Naive thymus-derived CD4-positive, alpha-beta T cell (primary cell): ENCODE data around the gene COMT. TPM values are rescaled to one million over a fixed set of nuclear protein-coding genes. Genes with fewer than 3 reads are reported as not detected.

ENCODE experiments used
- ATAC-seq: fragments of 150-1000 bp; cut with Tn5 transposase; 2 replicates; pipeline ENCODE4 v1.10.0; 2021; ENCODE audit warnings: mild to moderate bottlenecking, moderate library complexity
- CTCF ChIA-PET: fragments of 350-600 bp; sonication (Branson Sonifier 250); formaldehyde crosslinking; loops from one replicate; lab custom pipeline; 2021; ENCODE audit warnings: antibody characterized with exemption; lab: Charles Lee
- POLR2A ChIA-PET: fragments of 350-600 bp; sonication (Branson Sonifier 250); formaldehyde crosslinking; loops from one replicate; lab custom pipeline; 2021; ENCODE audit warnings: antibody characterized with exemption, inconsistent platforms; lab: Charles Lee
- DNase-seq, 9 donors: peaks; one replicate each; pipeline versions ENCODE4 v3.0.0 to v3.0.0-alpha.2; 2020 to 2022; ENCODE audit warnings: mixed read lengths in 1 of 9
- H3K27ac ChIP-seq: one replicate; pipeline ENCODE4 v1.7.0; 2013; ENCODE audit warnings: mild to moderate bottlenecking, low read depth, low read length, moderate library complexity
- H3K27me3 ChIP-seq, 2 donors: one replicate each; pipeline ENCODE4 v1.7.0; 2013; ENCODE audit warnings: low read length in 2 of 2, mild to moderate bottlenecking in 2 of 2, moderate library complexity in 2 of 2; ENCODE audit not compliant: control insufficient read depth in 2 of 2, insufficient read depth in 2 of 2
- H3K36me3 ChIP-seq, 3 experiments: 1 replicate in 2 of 3; 2 replicates in 1 of 3; pipeline ENCODE4 v1.7.0; 2013; ENCODE audit warnings: low read length in 3 of 3, mild to moderate bottlenecking in 3 of 3, moderate library complexity in 1 of 3; ENCODE audit not compliant: insufficient read depth in 3 of 3, control insufficient read depth in 2 of 3
- H3K4me1 ChIP-seq, 2 donors: one replicate each; pipeline ENCODE4 v1.7.0; 2013; ENCODE audit warnings: low read length in 2 of 2, mild to moderate bottlenecking in 2 of 2, moderate library complexity in 1 of 2; ENCODE audit not compliant: control insufficient read depth in 2 of 2, insufficient read depth in 2 of 2
- H3K4me3 ChIP-seq: 2 replicates; pipeline ENCODE4 v1.7.0; 2013; ENCODE audit warnings: mild to moderate bottlenecking, low read length
- H3K9me3 ChIP-seq, 3 experiments: 1 replicate in 2 of 3; 2 replicates in 1 of 3; pipeline ENCODE4 v1.7.0; 2013; ENCODE audit warnings: low read length in 3 of 3; ENCODE audit not compliant: control insufficient read depth in 2 of 3
- H3K27ac Mint-ChIP-seq, 9 donors: one replicate each; pipeline ENCODE4 v1.8.0; 2020 to 2022; ENCODE audit warnings: mixed read lengths in 9 of 9, mild to moderate bottlenecking in 8 of 9, moderate library complexity in 5 of 9, inconsistent platforms in 2 of 9
- H3K27me3 Mint-ChIP-seq, 5 donors: one replicate each; pipeline ENCODE4 v1.8.0; 2021 to 2022; ENCODE audit warnings: mixed read lengths in 5 of 5, mild to moderate bottlenecking in 1 of 5
- H3K36me3 Mint-ChIP-seq, 5 donors: one replicate each; pipeline ENCODE4 v1.8.0; 2020 to 2022; ENCODE audit warnings: mixed read lengths in 5 of 5, mild to moderate bottlenecking in 3 of 5, inconsistent platforms in 1 of 5
- H3K4me1 Mint-ChIP-seq, 7 donors: one replicate each; pipeline ENCODE4 v1.8.0; 2020 to 2022; ENCODE audit warnings: mixed read lengths in 7 of 7, mild to moderate bottlenecking in 3 of 7, inconsistent platforms in 1 of 7
- H3K4me3 Mint-ChIP-seq, 10 donors: one replicate each; pipeline ENCODE4 v1.8.0; 2020 to 2022; ENCODE audit warnings: mild to moderate bottlenecking in 10 of 10, mixed read lengths in 10 of 10, moderate library complexity in 6 of 10, inconsistent platforms in 2 of 10
- H3K9me3 Mint-ChIP-seq, 11 donors: one replicate each; pipeline ENCODE4 v1.8.0; 2020 to 2022; ENCODE audit warnings: mixed read lengths in 11 of 11, mild to moderate bottlenecking in 4 of 11, inconsistent platforms in 1 of 11, moderate library complexity in 1 of 11
- intact Hi-C, 2 donors: fragments of 100-400 bp; cut with micrococcal nuclease; formaldehyde crosslinking; loops; one replicate each; pipeline ENCODE4 v1.15.1; 2023
- polyA plus RNA-seq, 2 donors: library from polyadenylated mRNA; unstranded; fragments of 300-500 nt; fragmentation: Illumina TruSeq; gene quantifications; one replicate each; pipeline ENCODE4 v1.2.3, GENCODE V29; 2021
- total RNA-seq, 6 experiments: library from RNA in 5 of 6; stranded (reverse) in 5 of 6; gene quantifications; 1 replicate in 5 of 6; 2 replicates in 1 of 6; pipeline ENCODE4 v1.2.3 and lab custom pipeline; 2021 to 2026

Gene COMT
- total and polyA plus RNA-seq, 7 experiments from 2014 or later, result 30.0 to 105 (median 56.0) TPM

DNA sequence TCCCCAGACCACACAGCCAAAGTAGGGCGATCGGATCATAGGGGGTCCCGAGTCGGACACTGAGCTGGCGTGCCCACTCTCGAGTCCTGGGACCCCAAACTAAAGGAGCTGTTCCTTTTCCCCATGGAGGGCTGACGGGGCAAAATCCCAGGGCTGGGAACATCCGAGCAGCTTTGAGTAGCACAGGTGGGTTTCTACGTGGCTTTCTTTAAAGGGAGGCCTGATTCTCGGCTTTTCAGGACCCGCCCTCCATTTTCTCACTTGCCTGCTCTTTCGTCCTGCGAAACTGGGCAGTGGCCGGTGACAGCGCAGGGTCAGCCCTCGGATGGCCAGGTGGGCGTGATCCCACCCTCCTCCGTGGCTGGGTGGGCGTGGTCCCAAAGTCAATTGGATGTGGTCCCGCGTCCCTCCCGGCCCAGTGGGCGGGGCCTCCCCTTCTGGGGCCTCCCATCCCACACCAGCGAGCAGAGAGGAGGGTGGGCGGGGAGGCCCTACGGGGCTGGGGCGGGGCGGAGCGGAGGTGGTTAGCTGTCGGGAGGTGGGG is 17.5 kb downstream of the COMT start:
- POLR2A ChIA-PET, result interaction anchor here (0.8 kb wide), 1 partner anchor 65 kb away, joined by 3 read pairs; no protein-coding TSS in a partner anchor
- no peak for DNase-seq

DNA sequence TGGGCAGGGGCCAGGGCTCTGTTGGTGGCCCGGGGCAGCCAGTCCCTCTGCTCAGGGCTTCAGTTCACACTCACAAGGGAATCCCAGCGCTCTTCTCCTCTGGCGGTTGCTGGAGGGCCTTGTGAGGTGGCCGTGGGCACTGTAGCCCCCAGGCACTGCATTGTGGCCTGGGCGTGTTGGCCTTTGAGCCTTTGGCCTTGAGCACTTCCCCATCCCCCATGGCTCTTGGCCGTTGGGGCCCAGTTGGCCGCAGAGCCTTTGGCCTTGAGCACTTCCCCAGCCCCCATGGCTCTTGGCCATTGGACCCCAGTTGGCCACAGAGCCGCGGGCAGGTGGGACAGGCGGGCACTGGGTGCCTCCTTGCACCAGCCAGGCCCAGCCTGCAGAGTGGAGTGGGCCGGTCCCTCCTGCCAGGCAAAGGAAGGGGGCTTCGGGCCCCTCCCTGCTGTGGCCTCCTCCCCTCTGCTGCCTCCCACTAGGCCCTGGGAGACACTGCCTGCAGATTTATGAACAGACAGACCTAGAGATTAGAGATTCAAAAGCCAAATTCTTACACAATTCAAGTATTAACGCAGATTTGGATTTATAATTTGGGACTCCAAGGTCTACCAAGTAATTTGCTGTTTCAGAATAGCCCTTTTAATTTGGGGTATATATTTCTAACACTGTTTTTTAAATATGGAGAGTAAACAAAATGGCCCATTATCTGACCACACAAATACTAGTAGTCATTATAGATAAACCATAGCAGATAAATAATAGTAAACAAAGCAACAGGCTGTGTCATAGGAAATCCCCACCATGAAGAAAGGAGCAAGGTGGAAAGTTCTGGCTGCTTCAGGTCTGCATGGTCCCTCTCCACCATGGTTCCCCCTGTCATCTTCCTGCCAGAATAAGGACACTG is 18.3 kb downstream of the COMT start:
- ChIA-PET POLR2A (no interaction called here), CTCF (no interaction called here)
- Histone ChIP-seq H3K36me3 (peaks cover 0 to 14% (median 0%) of the 10 kb centered on the region in 3 experiments), H3K9me3 (no peaks in the 10 kb centered on the region), H3K4me1 (peaks cover 5 to 6% of the 10 kb centered on the region in 2 donors), H3K4me3 (no peak overlapping the region), H3K27ac (no peak overlapping the region), H3K27me3 (no peaks in the 10 kb centered on the region)
- H3K27ac Mint-ChIP-seq, result no peak overlapping the region
- H3K27me3 Mint-ChIP-seq, result no peaks in the 10 kb centered on the region
- DNase-seq (no peak), ATAC-seq (no peak)
- intact Hi-C loops, result no loop called here
- peaks cover 4 to 18% (median 7%) of the 10 kb centered on the region in 7 donors for H3K4me1 Mint-ChIP-seq
- no peaks in the 10 kb centered on the region for H3K36me3 Mint-ChIP-seq
- no peak overlapping the region for H3K4me3 Mint-ChIP-seq
- H3K9me3 Mint-ChIP-seq, result no peaks in the 10 kb centered on the region

More for the DNA sequence above, 17.5 kb downstream of the COMT start:
- CTCF ChIA-PET, result interaction anchor here (0.7 kb wide), 1 partner anchor 539 kb away, joined by 3 read pairs; no protein-coding TSS in a partner anchor
- H3K36me3 ChIP-seq, result peaks cover 0 to 8% (median 0%) of the 10 kb centered on the region in 3 experiments
- no peak overlapping the region for H3K4me3 ChIP-seq
- Mint-ChIP-seq H3K9me3 (no peaks in the 10 kb centered on the region), H3K36me3 (no peaks in the 10 kb centered on the region), H3K4me1 (peaks cover 6 to 21% (median 12%) of the 10 kb centered on the region in 7 donors), H3K27ac (no peak overlapping the region), H3K4me3 (no peak overlapping the region), H3K27me3 (no peaks in the 10 kb centered on the region)
- H3K4me1 ChIP-seq, result peaks cover 5 to 6% of the 10 kb centered on the region in 2 donors
- no peaks in the 10 kb centered on the region for H3K27me3 ChIP-seq
- intact Hi-C loops, result no loop called here
- H3K27ac ChIP-seq, result no peak overlapping the region
- no peak for ATAC-seq
- no peaks in the 10 kb centered on the region for H3K9me3 ChIP-seq

- H3K4me1 ChIP-seq, result peaks cover 5 to 6% of the 10 kb centered on the region in 2 donors
- POLR2A ChIA-PET, result no interaction called here
- H3K4me3 ChIP-seq, result no peak overlapping the region
- H3K9me3 ChIP-seq, result no peaks in the 10 kb centered on the region
- Mint-ChIP-seq H3K9me3 (no peaks in the 10 kb centered on the region), H3K36me3 (no peaks in the 10 kb centered on the region), H3K4me3 (no peak overlapping the region), H3K4me1 (peaks cover 2 to 12% (median 4%) of the 10 kb centered on the region in 7 donors), H3K27ac (no peak overlapping the region), H3K27me3 (no peaks in the 10 kb centered on the region)
- CTCF ChIA-PET, result no interaction called here
- DNase-seq, result no peak
- no peak overlapping the region for H3K27ac ChIP-seq
- intact Hi-C loops, result no loop called here
- ATAC-seq, result no peak
- no peaks in the 10 kb centered on the region for H3K27me3 ChIP-seq
- peaks cover 0 to 17% (median 0%) of the 10 kb centered on the region in 3 experiments for H3K36me3 ChIP-seq
Observed at GRCh38 chr22:19960491-19961200, 19.1 kb downstream of the COMT start.

DNA sequence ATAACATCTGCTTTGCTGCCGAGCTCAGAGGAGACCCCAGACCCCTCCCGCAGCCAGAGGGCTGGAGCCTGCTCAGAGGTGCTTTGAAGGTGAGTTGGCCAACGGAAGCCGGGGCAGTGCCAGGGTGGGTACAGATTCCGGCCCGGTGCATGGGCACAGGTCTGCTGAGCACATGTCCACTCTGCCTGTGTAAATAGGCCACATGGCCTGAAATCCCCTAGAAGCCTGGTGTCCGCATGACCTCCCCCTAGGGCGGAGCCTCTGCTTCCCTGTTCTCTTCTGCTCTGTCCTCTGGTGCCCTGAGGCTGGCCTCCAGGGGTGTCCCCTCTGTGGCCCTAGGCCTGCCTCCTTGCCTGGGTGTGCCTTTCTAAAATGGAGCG is 19.6 kb downstream of the COMT start:
- Mint-ChIP-seq H3K4me1 (peaks cover 0 to 8% (median 2%) of the 10 kb centered on the region in 7 donors), H3K4me3 (no peak overlapping the region), H3K27ac (no peak overlapping the region), H3K36me3 (no peaks in the 10 kb centered on the region), H3K27me3 (no peaks in the 10 kb centered on the region), H3K9me3 (no peaks in the 10 kb centered on the region)
- Histone ChIP-seq H3K4me3 (no peak overlapping the region), H3K27me3 (no peaks in the 10 kb centered on the region), H3K36me3 (peaks cover 0 to 17% (median 0%) of the 10 kb centered on the region in 3 experiments), H3K4me1 (peaks cover 2 to 6% of the 10 kb centered on the region in 2 donors), H3K27ac (no peak overlapping the region), H3K9me3 (no peaks in the 10 kb centered on the region)
- DNase-seq (no peak), ATAC-seq (no peak)
- ChIA-PET POLR2A (no interaction called here), CTCF (no interaction called here)
- intact Hi-C loops, result no loop called here

GRCh38 chr22:19961868-19962245 is 20.3 kb downstream of the COMT start:
- Mint-ChIP-seq H3K4me1 (peaks cover 0 to 8% (median 2%) of the 10 kb centered on the region in 7 donors), H3K27ac (no peak overlapping the region), H3K9me3 (no peaks in the 10 kb centered on the region), H3K4me3 (no peak overlapping the region), H3K27me3 (no peaks in the 10 kb centered on the region), H3K36me3 (peaks cover 0 to 3% (median 0%) of the 10 kb centered on the region in 5 donors)
- CTCF ChIA-PET, result no interaction called here
- intact Hi-C loops, result no loop called here
- Histone ChIP-seq H3K9me3 (no peaks in the 10 kb centered on the region), H3K36me3 (peaks cover 0 to 21% (median 0%) of the 10 kb centered on the region in 3 experiments), H3K27me3 (no peaks in the 10 kb centered on the region), H3K4me1 (peaks cover 0 to 6% of the 10 kb centered on the region in 2 donors), H3K4me3 (no peak overlapping the region), H3K27ac (no peak overlapping the region)
- DNase-seq (no peak), ATAC-seq (no peak)
- POLR2A ChIA-PET, result no interaction called here

DNA sequence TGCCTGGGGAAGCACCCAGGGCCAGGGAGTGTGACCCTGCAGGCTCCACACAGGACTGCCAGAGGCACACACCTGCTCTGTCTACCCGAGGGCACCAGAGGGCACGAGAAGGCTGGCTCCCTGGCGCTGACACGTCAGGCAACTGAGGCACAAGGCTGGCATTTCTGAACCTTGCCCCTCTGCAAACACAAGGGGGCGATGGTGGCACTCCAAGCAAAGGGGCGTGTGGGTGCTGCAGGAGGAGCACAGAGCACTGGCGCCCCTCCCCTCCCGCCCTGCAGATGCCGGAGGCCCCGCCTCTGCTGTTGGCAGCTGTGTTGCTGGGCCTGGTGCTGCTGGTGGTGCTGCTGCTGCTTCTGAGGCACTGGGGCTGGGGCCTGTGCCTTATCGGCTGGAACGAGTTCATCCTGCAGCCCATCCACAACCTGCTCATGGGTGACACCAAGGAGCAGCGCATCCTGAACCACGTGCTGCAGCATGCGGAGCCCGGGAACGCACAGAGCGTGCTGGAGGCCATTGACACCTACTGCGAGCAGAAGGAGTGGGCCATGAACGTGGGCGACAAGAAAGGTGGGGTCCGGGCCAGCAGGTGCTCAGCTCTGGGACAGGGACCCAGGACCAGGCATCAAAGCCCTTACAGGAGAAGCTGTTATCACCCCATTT is 20.8 kb downstream of the COMT start:
- peaks cover 0 to 6% of the 10 kb centered on the region in 2 donors for H3K4me1 ChIP-seq
- Mint-ChIP-seq H3K4me3 (no peak overlapping the region), H3K27me3 (no peaks in the 10 kb centered on the region), H3K36me3 (peaks cover 0 to 8% (median 0%) of the 10 kb centered on the region in 5 donors), H3K9me3 (no peaks in the 10 kb centered on the region), H3K4me1 (peaks cover 0 to 10% (median 2%) of the 10 kb centered on the region in 7 donors), H3K27ac (no peak overlapping the region)
- H3K4me3 ChIP-seq, result no peak overlapping the region
- H3K9me3 ChIP-seq, result no peaks in the 10 kb centered on the region
- H3K36me3 ChIP-seq, result peaks cover 0 to 26% (median 0%) of the 10 kb centered on the region in 3 experiments
- ATAC-seq, result peak; percentile 90
- DNase-seq, result peak in 8 of 9 donors; percentile 36 to 57 (median 44)
- H3K27me3 ChIP-seq, result no peaks in the 10 kb centered on the region
- no peak overlapping the region for H3K27ac ChIP-seq
- POLR2A ChIA-PET, result no interaction called here
- intact Hi-C loops, result no loop called here
- CTCF ChIA-PET, result no interaction called here
